Heart left ventricle (tissue), 16 donors: ENCODE results near the gene KLHL13. TPM values are rescaled to one million over a fixed set of nuclear protein-coding genes. Genes with fewer than 3 reads are reported as not detected.
"Not testable (repeated sequence)": the region's sequence is repeated elsewhere in the genome, so short reads cannot be mapped to it uniquely, and the experiment has no call there.

Experiments
- ATAC-seq, 4 donors: fragments of 200-7000 bp; cut with Tn5 transposase; one replicate each; pipeline ENCODE4 v1.9.1; 2020 to 2022; ENCODE audit warnings: moderate library complexity in 4 of 4, mild to moderate bottlenecking in 3 of 4, moderate number of reproducible peaks in 1 of 4
- DNase-seq, 5 donors: peaks; one replicate each; pipeline ENCODE4 v3.0.0-alpha.2; 2020
- H3K27ac ChIP-seq, 12 donors: fragments of 200-600 bp; sonication (generic) in 4 of 12; one replicate each; pipeline versions ENCODE4 v1.5.0 to v1.8.0; 2016 to 2022; ENCODE audit warnings: mild to moderate bottlenecking in 2 of 12
- H3K27me3 ChIP-seq, 9 donors: fragments of 200-600 bp; sonication (generic) in 2 of 9; one replicate each; pipeline versions ENCODE4 v1.5.1 to v1.8.0; 2016 to 2022; ENCODE audit warnings: mild to moderate bottlenecking in 3 of 9
- H3K36me3 ChIP-seq, 9 donors: fragments of 200-600 bp; sonication (generic) in 2 of 9; one replicate each; pipeline versions ENCODE4 v1.5.0 to v1.8.0; 2018 to 2022; ENCODE audit warnings: mild to moderate bottlenecking in 2 of 9
- H3K4me1 ChIP-seq, 12 donors: fragments of 200-600 bp; sonication (generic) in 4 of 12; one replicate each; pipeline versions ENCODE4 v1.5.0 to v1.8.0; 2016 to 2022; ENCODE audit warnings: mild to moderate bottlenecking in 3 of 12
- H3K4me3 ChIP-seq, 12 donors: fragments of 200-600 bp; sonication (generic) in 4 of 12; one replicate each; pipeline versions ENCODE4 v1.5.0 to v1.8.0; 2017 to 2022; ENCODE audit warnings: mild to moderate bottlenecking in 9 of 12, moderate library complexity in 4 of 12
- H3K9me3 ChIP-seq, 12 donors: fragments of 200-600 bp; sonication (generic) in 4 of 12; one replicate each; pipeline versions ENCODE4 v1.5.0 to v1.8.0; 2016 to 2022; ENCODE audit warnings: mild to moderate bottlenecking in 1 of 12
- POLR2A ChIP-seq, 2 donors: fragments of 450-650 bp; IDR thresholded peaks; one replicate each; pipeline ENCODE4 v1.6.1; 2017; ENCODE audit warnings: antibody characterized with exemption in 2 of 2, mild to moderate bottlenecking in 2 of 2, moderate library complexity in 2 of 2
- WGBS, 4 donors: extraction: QIAGEN DNeasy Blood & Tissue Kit in 2 of 4; methylation state at CpG; one replicate each; pipeline versions ENCODE4 v1.1.5 to v1.1.7; 2013 to 2018; 5-methylcytosine and 5-hydroxymethylcytosine counted together
- intact Hi-C, 10 donors: fragments of 100-400 bp; cut with DNase I; formaldehyde crosslinking; loops; one replicate each; pipeline versions ENCODE4 v1.11.1 to v1.14.2; 2022
- polyA plus RNA-seq, 2 donors: library from polyadenylated mRNA; stranded (reverse); fragments of 200-250 nt; gene quantifications; one replicate each; pipeline ENCODE4 v1.2.3, GENCODE V29; 2013
- total RNA-seq, 9 donors: library from RNA; depleted of rRNA in 2 of 9; stranded (reverse); fragments of >200 nt in 2 of 9; fragmentation: NEBNext Ultra II Directional in 3 of 9; extraction: Animal tissue kit (Norgen Biotek cat#: 25700) in 3 of 9; gene quantifications; one replicate each; pipeline versions ENCODE4 v1.1.0 to v1.2.4, GENCODE V29; 2016 to 2023
- TF ChIP-seq, protein P1 (sequence below), 12 donors: fragments of 200-600 bp; sonication (generic) in 4 of 12; IDR thresholded peaks; one replicate each; pipeline versions ENCODE4 v1.5.0 to v1.8.0; 2018 to 2022; ENCODE audit warnings: antibody characterized with exemption in 12 of 12, mild to moderate bottlenecking in 5 of 12
- donor health status: ischemic (EF 13 %, LVEDD 7.1; RV severe dilation, severe dysfunction).
- donor health status: healthy with polysubstance abuse.
- donor health status: DM: no; HTN: yes; CAD: no.
- donor health status: DM: no; HTN: no; CAD: no.
- donor health status: ischemic (EF 25% LVEDD 6.9; RV normal size, moderate dysfunction).
- donor health status: ischemic (EF 25% LVEDD 5.7; RV mildly dilated, moderate dysfunction).
- donor health status: healthy.
- donor health status: DM: yes; HTN: yes; CAD: no.
- donor health status: ischemic (EF 35%, LVEDD 5.7; RV mildly dilated, moderate dysfunction).
- donor health status: nonischemic (EF 11% LVEDD 7.7; RV severe dilation, severe dysfunction).
- donor health status: DM: yes; HTN: yes; CAD: no.
- donor health status: PGD.
- donor health status: ischemic (EF 29% LVEDD 5.4; RV normal size, mild dysfunction).
- donor health status: nonischemic (EF 23%, LVEDD 6.1; RV moderate dilation, normal function).

Gene KLHL13
- total and polyA plus RNA-seq, 11 donors = 3.4 to 14.2 (median 7.7) TPM

DNA sequence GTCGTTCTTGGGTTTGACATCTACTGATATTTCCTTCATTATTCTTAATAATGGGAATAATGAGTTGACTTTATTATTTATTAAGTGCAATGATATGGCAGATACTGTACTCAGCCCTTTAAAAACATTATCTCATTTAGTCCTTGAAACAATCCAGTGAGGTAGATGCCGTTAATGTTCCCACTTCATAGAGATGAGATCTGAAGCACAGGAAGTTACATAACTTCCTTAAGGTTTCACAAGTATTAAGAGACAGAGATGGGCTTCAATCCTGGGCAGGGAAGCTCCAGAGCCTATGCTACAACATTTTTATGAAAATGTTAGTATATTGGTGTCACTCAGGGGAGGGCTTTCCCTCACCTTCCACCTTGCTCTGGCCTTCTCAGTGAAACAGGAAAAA is 9.7 kb upstream of the KLHL13 start:
- no peaks in the 10 kb centered on the region for H3K4me1 ChIP-seq
- H3K36me3 ChIP-seq = no peaks in the 10 kb centered on the region
- DNase-seq (no peak), ATAC-seq (no peak)
- intact Hi-C loops = loop anchor here in 1 of 10 donors (10.0 kb wide), 1 partner anchor 121 kb away; no protein-coding TSS in a partner anchor
- peaks cover 0 to 6% (median 0%) of the 10 kb centered on the region in 9 donors for H3K27me3 ChIP-seq
- 38 to 59% (median 52%) methylated on average over 2 of the region's 2 CpGs for WGBS, 4 donors
- H3K4me3 ChIP-seq = no peak overlapping the region
- H3K27ac ChIP-seq = no peak overlapping the region
- no peaks in the 10 kb centered on the region for H3K9me3 ChIP-seq
- TF ChIP-seq, protein P1, sequence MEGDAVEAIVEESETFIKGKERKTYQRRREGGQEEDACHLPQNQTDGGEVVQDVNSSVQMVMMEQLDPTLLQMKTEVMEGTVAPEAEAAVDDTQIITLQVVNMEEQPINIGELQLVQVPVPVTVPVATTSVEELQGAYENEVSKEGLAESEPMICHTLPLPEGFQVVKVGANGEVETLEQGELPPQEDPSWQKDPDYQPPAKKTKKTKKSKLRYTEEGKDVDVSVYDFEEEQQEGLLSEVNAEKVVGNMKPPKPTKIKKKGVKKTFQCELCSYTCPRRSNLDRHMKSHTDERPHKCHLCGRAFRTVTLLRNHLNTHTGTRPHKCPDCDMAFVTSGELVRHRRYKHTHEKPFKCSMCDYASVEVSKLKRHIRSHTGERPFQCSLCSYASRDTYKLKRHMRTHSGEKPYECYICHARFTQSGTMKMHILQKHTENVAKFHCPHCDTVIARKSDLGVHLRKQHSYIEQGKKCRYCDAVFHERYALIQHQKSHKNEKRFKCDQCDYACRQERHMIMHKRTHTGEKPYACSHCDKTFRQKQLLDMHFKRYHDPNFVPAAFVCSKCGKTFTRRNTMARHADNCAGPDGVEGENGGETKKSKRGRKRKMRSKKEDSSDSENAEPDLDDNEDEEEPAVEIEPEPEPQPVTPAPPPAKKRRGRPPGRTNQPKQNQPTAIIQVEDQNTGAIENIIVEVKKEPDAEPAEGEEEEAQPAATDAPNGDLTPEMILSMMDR (IDR thresholded peaks at IDR 0.05) = no peak
- TF ChIP-seq POLR2A (IDR thresholded peaks at IDR 0.05) = no peak

DNA sequence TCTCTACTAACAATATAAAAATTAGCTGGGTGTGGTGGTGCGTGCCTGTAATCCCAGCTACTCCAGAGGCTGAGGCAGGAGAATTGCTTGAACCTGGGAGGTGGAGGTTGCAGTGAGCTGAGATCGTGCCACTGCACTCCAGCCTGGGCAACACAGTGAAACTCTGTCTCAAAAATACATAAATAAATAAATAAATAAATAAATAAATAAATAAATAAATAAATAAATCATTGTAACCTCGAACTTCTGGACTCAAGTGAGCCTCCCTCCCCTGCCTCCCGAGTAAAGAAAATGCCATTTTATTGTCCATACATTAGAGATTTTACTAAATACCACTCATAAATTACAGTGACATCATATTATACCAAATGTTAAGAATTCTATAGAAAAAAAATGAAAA is 7.6 kb upstream of the KLHL13 start:
- not testable (repeated sequence) for DNase-seq, H3K9me3 ChIP-seq, H3K27ac ChIP-seq, H3K4me1 ChIP-seq, H3K27me3 ChIP-seq, H3K36me3 ChIP-seq, H3K4me3 ChIP-seq, ATAC-seq
- intact Hi-C loops = loop anchor here in 1 of 10 donors (10.0 kb wide), 1 partner anchor 119 kb away; no protein-coding TSS in a partner anchor
- WGBS, 4 donors = 75 to 95% (median 88%) methylated on average over 4 of the region's 4 CpGs

DNA sequence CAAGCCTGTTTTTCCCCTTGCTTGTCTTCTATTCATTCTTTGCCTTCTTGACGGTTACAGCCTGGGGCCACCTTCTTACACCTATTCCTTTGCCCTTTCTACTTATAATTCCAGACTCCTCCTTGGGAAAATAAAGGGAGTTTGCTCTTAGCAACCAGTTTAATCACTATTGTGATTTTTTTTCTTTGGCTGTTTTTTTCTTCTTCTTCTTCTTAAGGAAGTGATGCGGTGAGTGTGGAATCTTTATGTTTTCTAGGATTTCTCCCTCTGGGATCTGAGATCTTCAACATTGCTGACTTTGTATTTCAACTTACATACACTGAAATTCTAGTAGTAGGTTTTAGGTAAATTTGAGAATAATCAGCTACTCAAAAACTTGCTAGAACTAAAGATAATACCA is 1.1 kb upstream of the KLHL13 start:
- intact Hi-C loops = loop anchor here in 2 of 10 donors (2.0 to 5.0 kb wide), 2 partner anchors 71 to 115 kb away; no protein-coding TSS in a partner anchor
- no peak for DNase-seq
- ATAC-seq = no peak
- TF ChIP-seq, protein P1 (IDR thresholded peaks at IDR 0.05) = no peak
- H3K9me3 ChIP-seq = no peaks in the 10 kb centered on the region
- peak overlapping the region in 4 of 12 donors; percentile 50 to 82 (median 70) for H3K4me3 ChIP-seq
- H3K27ac ChIP-seq = peak overlapping the region in 3 of 12 donors; percentile 77 to 86 (median 78)
- H3K4me1 ChIP-seq = peaks cover 0 to 4% (median 0%) of the 10 kb centered on the region in 12 donors
- 68 to 97% (median 80%) methylated on average over 2 of the region's 2 CpGs for WGBS, 4 donors
- no peaks in the 10 kb centered on the region for H3K36me3 ChIP-seq
- peaks cover 0 to 11% (median 0%) of the 10 kb centered on the region in 9 donors for H3K27me3 ChIP-seq

DNA sequence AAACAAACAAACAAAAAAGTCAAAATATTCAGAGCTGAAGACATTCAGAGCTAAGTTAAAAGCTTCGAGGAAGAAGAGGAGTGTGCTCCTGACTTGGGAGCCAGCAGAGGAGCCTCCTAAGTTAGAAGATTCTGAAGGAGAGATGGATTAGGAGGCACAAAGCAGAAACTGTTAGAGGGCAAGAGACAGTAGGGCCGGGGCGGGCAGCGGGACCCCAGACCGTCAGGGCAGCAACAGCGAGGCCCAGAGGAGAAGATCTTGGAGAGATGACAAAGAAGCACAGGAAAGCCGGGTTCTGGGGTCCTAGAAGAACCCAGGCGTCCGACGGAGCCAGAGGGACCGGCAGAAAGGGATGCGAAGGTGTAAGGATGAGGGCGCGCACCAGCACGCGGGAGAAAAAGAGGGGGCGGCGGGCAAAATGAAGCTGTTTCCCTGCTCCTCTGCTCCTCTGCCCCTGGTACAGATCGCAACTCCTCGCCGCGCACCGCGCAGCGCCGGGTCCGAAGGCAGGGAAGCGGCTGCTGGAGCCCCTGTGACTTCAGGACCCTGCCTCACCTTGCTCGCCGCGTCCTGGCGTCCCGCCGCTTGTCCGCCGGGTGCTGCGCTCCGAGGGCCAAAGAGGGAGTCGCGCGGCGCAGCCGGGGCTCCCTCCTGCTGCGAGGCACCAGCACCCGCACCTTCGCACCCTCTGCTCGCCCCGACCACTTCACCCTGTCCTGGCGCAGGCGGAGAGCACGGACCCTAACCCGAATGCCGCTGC is 477 bp downstream of the KLHL13 start:
- WGBS, 4 donors = 1 to 32% (median 15%) methylated on average over 26 to 53 of the region's 53 CpGs
- Histone ChIP-seq H3K27ac (peak overlapping the region; percentile 15 to 86 (median 76)), H3K36me3 (no peaks in the 10 kb centered on the region), H3K9me3 (no peaks in the 10 kb centered on the region), H3K4me3 (peak overlapping the region; percentile 37 to 82 (median 62)), H3K27me3 (peaks cover 0 to 11% (median 0%) of the 10 kb centered on the region in 9 donors), H3K4me1 (peaks cover 0 to 4% (median 0%) of the 10 kb centered on the region in 12 donors)
- TF ChIP-seq, protein P1 (IDR thresholded peaks at IDR 0.05) = no peak
- no peak for TF ChIP-seq POLR2A (IDR thresholded peaks at IDR 0.05)
- DNase-seq = peak in 4 of 5 donors; percentile 22 to 52 (median 33)
- peak; percentile 15 to 73 (median 62) for ATAC-seq
- intact Hi-C loops = loop anchor here in 2 of 10 donors (2.0 to 5.0 kb wide), 2 partner anchors 73 to 114 kb away; no protein-coding TSS in a partner anchor
